NB4 (cell line): ENCODE data around the gene QSER1.
"Not testable (repeated sequence)": the region's sequence is repeated elsewhere in the genome, so short reads cannot be mapped to it uniquely, and the experiment has no call there.

Experiments
- DNase-seq: peaks from one replicate; pipeline ENCODE4 v3.0.0; 2010; ENCODE audit warnings: low read depth
- H3K4me3 ChIP-seq: one replicate; pipeline ENCODE4 v1.5.1; 2011; ENCODE audit warnings: mild to moderate bottlenecking, low read depth, low read length, moderate library complexity
- MYC ChIP-seq: IDR thresholded peaks from 2 replicates; pipeline ENCODE4 v1.6.1; 2011; ENCODE audit warnings: low read depth, low read length
- POLR2A ChIP-seq: IDR thresholded peaks from 2 replicates; pipeline ENCODE4 v1.6.1; 2011; ENCODE audit warnings: mild to moderate bottlenecking; ENCODE audit not compliant: insufficient read length; ENCODE audit errors: extremely low read depth
- TF ChIP-seq, protein P1 (sequence below): IDR thresholded peaks from 2 replicates; pipeline ENCODE4 v1.6.1; 2011; ENCODE audit warnings: low read depth, low read length
- TF ChIP-seq, protein P2 (sequence below): IDR thresholded peaks from one replicate; pipeline ENCODE4 v1.5.1; 2012; ENCODE audit warnings: low read depth, low read length

Gene QSER1

DNA sequence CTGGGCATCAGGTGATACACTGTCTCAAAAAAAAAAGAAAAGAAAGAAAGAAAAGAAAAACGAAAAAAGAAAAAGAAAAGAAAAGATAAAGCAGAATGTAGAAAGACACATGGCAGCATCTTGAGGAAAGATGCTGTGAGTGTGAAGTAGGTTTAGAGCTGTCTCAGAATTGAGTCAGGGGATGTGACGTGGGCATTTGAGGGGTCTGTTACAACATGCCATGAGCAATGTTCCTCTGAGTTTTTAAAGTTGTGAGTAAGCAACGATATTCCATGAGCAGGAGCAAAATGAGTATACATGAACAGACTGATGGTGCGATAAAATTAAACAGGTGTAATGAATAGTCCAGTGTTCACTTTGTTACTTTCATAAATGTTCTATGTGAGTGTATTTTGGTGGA lies 11.3 kb upstream of the QSER1 start:
- DNase-seq: no peak
- no peak overlapping the region for H3K4me3 ChIP-seq
- no peak for TF ChIP-seq MYC
- TF ChIP-seq POLR2A: no peak
- TF ChIP-seq, protein P1, sequence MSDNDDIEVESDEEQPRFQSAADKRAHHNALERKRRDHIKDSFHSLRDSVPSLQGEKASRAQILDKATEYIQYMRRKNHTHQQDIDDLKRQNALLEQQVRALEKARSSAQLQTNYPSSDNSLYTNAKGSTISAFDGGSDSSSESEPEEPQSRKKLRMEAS: no peak

DNA sequence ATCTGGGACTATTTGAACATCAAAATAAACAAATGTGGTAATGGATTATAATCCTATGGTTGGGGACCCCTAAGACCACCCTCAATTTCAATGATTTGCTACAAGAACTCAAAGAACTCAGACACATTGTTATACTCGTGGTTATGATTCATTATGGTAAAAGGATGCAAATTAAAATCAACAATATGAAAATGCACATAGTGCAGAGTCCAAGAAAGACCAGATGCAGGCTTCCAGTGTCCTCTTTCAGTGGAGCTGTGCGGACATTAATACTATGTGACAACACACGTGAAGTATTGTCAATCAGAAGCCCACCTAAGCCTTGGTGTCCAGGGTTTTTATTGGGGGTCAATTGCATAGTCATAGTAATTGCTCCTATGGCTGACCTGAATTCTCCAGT lies 9.2 kb upstream of the QSER1 start:
- TF ChIP-seq POLR2A: no peak
- TF ChIP-seq, protein P1: no peak
- no peak for TF ChIP-seq MYC
- TF ChIP-seq, protein P2, sequence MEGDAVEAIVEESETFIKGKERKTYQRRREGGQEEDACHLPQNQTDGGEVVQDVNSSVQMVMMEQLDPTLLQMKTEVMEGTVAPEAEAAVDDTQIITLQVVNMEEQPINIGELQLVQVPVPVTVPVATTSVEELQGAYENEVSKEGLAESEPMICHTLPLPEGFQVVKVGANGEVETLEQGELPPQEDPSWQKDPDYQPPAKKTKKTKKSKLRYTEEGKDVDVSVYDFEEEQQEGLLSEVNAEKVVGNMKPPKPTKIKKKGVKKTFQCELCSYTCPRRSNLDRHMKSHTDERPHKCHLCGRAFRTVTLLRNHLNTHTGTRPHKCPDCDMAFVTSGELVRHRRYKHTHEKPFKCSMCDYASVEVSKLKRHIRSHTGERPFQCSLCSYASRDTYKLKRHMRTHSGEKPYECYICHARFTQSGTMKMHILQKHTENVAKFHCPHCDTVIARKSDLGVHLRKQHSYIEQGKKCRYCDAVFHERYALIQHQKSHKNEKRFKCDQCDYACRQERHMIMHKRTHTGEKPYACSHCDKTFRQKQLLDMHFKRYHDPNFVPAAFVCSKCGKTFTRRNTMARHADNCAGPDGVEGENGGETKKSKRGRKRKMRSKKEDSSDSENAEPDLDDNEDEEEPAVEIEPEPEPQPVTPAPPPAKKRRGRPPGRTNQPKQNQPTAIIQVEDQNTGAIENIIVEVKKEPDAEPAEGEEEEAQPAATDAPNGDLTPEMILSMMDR: no peak
- H3K4me3 ChIP-seq: no peak overlapping the region
- no peak for DNase-seq

DNA sequence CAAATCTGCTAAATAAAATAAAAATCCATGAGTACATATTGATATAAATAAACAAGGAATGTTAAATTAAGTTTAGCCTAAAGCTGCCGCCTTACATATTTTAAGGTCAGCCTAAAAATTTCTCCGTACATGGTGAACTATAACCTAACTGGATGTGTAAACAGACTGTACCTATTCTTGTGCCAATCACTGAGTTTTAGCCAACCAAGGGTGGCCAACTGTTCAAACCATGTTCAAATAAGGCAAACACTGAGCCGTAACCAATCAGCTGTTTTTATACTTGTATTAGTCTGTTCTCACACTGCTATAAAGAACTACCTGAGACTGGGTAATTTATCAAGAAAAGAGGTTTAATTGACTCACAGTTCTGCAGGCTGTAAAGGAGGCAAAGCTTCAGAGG lies 8.6 kb upstream of the QSER1 start:
- DNase-seq: no peak
- no peak for TF ChIP-seq POLR2A
- TF ChIP-seq, protein P1: no peak
- TF ChIP-seq, protein P2: no peak
- TF ChIP-seq MYC: no peak
- no peak overlapping the region for H3K4me3 ChIP-seq

- DNase-seq: peak; percentile 47
- H3K4me3 ChIP-seq: no peak overlapping the region
- TF ChIP-seq, protein P2: peak; percentile 53
- TF ChIP-seq, protein P1: no peak
- no peak for TF ChIP-seq MYC
- TF ChIP-seq POLR2A: no peak
Observed at GRCh38 chr11:32884770-32885384, 7.7 kb upstream of the QSER1 start.

GRCh38 chr11:32885556-32885955 lies 7.1 kb upstream of the QSER1 start:
- TF ChIP-seq, protein P1: no peak
- TF ChIP-seq MYC (no peak), POLR2A (no peak)
- TF ChIP-seq, protein P2: no peak
- no peak overlapping the region for H3K4me3 ChIP-seq
- DNase-seq: no peak

- DNase-seq: no peak
- no peak for TF ChIP-seq MYC
- TF ChIP-seq, protein P2: no peak
- TF ChIP-seq, protein P1: no peak
- TF ChIP-seq POLR2A: no peak
- no peak overlapping the region for H3K4me3 ChIP-seq
Observed at GRCh38 chr11:32886180-32886579, 6.4 kb upstream of the QSER1 start.

DNA sequence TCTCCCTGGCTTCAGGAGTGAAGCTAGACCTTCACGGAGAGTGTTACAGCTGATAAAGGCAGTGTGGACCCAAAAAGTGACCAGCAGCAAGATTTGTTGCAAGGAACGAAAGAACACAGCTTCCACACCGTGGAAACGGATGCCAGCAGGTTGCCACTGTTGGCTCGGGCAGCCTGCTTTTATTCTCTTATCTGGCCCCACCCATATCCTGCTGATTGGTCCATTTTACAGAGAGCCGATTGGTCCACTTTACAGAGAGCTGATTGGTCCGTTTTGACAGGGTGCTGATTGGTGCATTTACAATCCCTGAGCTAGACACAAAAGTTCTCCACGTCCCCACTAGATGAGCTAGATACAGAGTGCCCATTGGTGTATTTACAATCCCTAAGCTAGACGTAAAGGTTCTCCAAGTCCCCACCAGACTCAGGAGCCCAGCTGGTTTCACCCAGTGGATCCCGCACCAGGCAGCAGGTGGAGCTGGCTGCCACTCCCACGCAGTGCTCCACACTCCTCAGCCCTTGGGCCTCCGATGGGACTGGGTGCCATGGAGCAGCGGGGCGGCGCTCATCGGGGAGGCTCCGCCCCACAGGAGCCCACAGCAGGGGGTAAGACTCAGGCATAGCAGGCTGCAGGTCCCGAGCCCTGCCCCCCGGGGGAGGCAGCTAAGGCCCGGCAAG lies 4.8 kb upstream of the QSER1 start:
- not testable (repeated sequence) for DNase-seq, H3K4me3 ChIP-seq

DNA sequence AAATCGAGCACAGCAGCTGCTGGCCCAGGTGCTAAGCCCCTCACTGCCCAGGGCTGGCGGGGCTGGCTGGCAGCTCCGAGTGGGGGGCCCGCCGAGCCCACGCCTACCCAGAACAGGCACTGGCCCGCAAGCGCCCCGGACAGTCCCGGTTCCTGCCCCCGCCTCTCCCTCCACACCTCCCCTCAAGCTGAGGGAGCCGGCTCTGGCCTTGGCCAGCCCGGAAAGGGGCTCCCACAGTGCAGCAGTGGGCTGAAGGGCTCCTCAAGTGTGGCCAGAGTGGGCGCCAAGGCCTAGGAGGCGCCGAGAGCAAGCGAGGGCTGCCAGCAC lies 4.3 kb upstream of the QSER1 start:
- not testable (repeated sequence) for H3K4me3 ChIP-seq, DNase-seq
